T-cell (primary cell): ENCODE data around the gene EXOC4. TPM values are rescaled to one million over a fixed set of nuclear protein-coding genes. Genes with fewer than 3 reads are reported as not detected.

Experiments used
- ATAC-seq, 4 experiments: fragments of 200-7000 bp in 3 of 4; fragments of 150-1000 bp in 1 of 4; cut with Tn5 transposase; replicated peaks in 1 of 4; 1 replicate in 3 of 4; 2 replicates in 1 of 4; pipeline ENCODE4 v1.10.0; 2021; ENCODE audit warnings: moderate library complexity in 3 of 4, mild to moderate bottlenecking in 2 of 4, moderate number of reproducible peaks in 1 of 4
- CTCF ChIA-PET, 2 donors: fragments of 300-600 bp; sonication (Branson Sonifier 250); formaldehyde crosslinking; loops; one replicate each; lab custom pipeline; 2022; ENCODE audit warnings: antibody characterized with exemption in 2 of 2; lab: Charles Lee
- POLR2A ChIA-PET, 2 donors: fragments of 300-600 bp; sonication (Branson Sonifier 250); formaldehyde crosslinking; loops; one replicate each; lab custom pipeline; 2022; ENCODE audit warnings: antibody characterized with exemption in 2 of 2; lab: Charles Lee
- DNase-seq, 35 experiments: peaks; one replicate each; pipeline versions ENCODE4 v3.0.0 to v3.0.0-alpha.2; 2013 to 2023
- H3K27ac ChIP-seq: one replicate; pipeline ENCODE4 v1.5.1; 2013; ENCODE audit warnings: low read length
- H3K27me3 ChIP-seq, 2 experiments: replicated peaks in 1 of 2; 1 replicate in 1 of 2; 2 replicates in 1 of 2; pipeline versions ENCODE4 v1.6.1 to v1.7.0; 2013; ENCODE audit warnings: low read length in 1 of 2, mixed read lengths in 1 of 2; ENCODE audit not compliant: control insufficient read depth in 2 of 2, insufficient read depth in 2 of 2; ENCODE audit errors: extremely low read depth in 1 of 2
- H3K36me3 ChIP-seq, 2 donors: 1 replicate in 1 of 2; 2 replicates in 1 of 2; pipeline versions ENCODE4 v1.6.1 to v1.7.0; 2013; ENCODE audit warnings: low read length in 1 of 2; ENCODE audit not compliant: control insufficient read depth in 2 of 2, insufficient read depth in 1 of 2; ENCODE audit errors: extremely low read depth in 1 of 2
- H3K4me1 ChIP-seq, 2 experiments: 1 replicate in 1 of 2; 2 replicates in 1 of 2; pipeline versions ENCODE4 v1.6.1 to v1.7.0; 2013; ENCODE audit warnings: low read length in 2 of 2, mixed read lengths in 1 of 2; ENCODE audit not compliant: insufficient read depth in 2 of 2, control insufficient read depth in 1 of 2; ENCODE audit errors: extremely low read depth in 1 of 2
- H3K4me3 ChIP-seq, 2 donors: 1 replicate in 1 of 2; 2 replicates in 1 of 2; pipeline versions ENCODE4 v1.5.1 to v1.7.0; 2013; ENCODE audit warnings: mild to moderate bottlenecking in 2 of 2, low read length in 1 of 2, moderate library complexity in 1 of 2; ENCODE audit not compliant: control insufficient read depth in 1 of 2; ENCODE audit errors: extremely low read depth in 1 of 2
- H3K9me3 ChIP-seq: 2 replicates; pipeline ENCODE4 v1.7.0; 2013
- H3K27ac Mint-ChIP-seq, 2 donors: one replicate each; pipeline ENCODE4 v1.8.0; 2020 to 2021; ENCODE audit warnings: mild to moderate bottlenecking in 2 of 2, mixed read lengths in 2 of 2
- H3K27me3 Mint-ChIP-seq, 2 donors: one replicate each; pipeline ENCODE4 v1.8.0; 2021 to 2022; ENCODE audit warnings: mixed read lengths in 2 of 2
- H3K36me3 Mint-ChIP-seq: one replicate; pipeline ENCODE4 v1.8.0; 2021; ENCODE audit warnings: mixed read lengths
- H3K4me1 Mint-ChIP-seq, 3 donors: one replicate each; pipeline ENCODE4 v1.8.0; 2020 to 2022; ENCODE audit warnings: mixed read lengths in 3 of 3, mild to moderate bottlenecking in 1 of 3
- H3K4me3 Mint-ChIP-seq, 3 donors: one replicate each; pipeline ENCODE4 v1.8.0; 2020 to 2022; ENCODE audit warnings: mild to moderate bottlenecking in 3 of 3, mixed read lengths in 3 of 3, moderate library complexity in 3 of 3
- H3K9me3 Mint-ChIP-seq, 3 donors: one replicate each; pipeline ENCODE4 v1.8.0; 2020 to 2022; ENCODE audit warnings: mixed read lengths in 3 of 3
- WGBS: methylation state at CpG from one replicate; pipeline ENCODE4 v1.1.5; 2013; ENCODE audit warnings: missing lambda C conversion rate; ENCODE audit not compliant: insufficient coverage; 5-methylcytosine and 5-hydroxymethylcytosine counted together
- total RNA-seq, 35 experiments: library from RNA in 6 of 35; stranded (reverse) in 6 of 35; fragments of 120-200 nt in 1 of 35; gene quantifications; one replicate each; pipeline versions ENCODE4 v1.2.1 to v1.2.4 and lab custom pipeline; 2013 to 2026

The EXOC4 gene
- total RNA-seq, 5 donors from 2014 or later (not counting 1 experiment from before 2014, with no cell fraction given): 58.2 to 108 (median 64.8) TPM

GRCh38 chr7:133292631-133293030 lies 39.8 kb downstream of the EXOC4 start:
- peaks cover 5 to 11% of the 10 kb centered on the region in 2 donors for H3K36me3 ChIP-seq
- WGBS: no CpG with 5 or more reads among the region's 1 CpG
- H3K9me3 ChIP-seq: no peaks in the 10 kb centered on the region
- peaks cover 11 to 21% (median 17%) of the 10 kb centered on the region in 3 donors for H3K4me1 Mint-ChIP-seq
- H3K27me3 Mint-ChIP-seq: no peaks in the 10 kb centered on the region
- no peaks in the 10 kb centered on the region for H3K27me3 ChIP-seq
- H3K27ac ChIP-seq: no peak overlapping the region
- no peak overlapping the region for H3K4me3 ChIP-seq
- H3K27ac Mint-ChIP-seq: no peak overlapping the region
- no peak overlapping the region for H3K4me3 Mint-ChIP-seq
- POLR2A ChIA-PET: interaction anchor here in 1 of 2 donors (0.6 kb wide), 1 partner anchor 1820 kb away, joined by 12 read pairs; no protein-coding TSS in a partner anchor
- ATAC-seq (no peak), DNase-seq (no peak)
- H3K36me3 Mint-ChIP-seq: peaks cover 64% of the 10 kb centered on the region
- H3K4me1 ChIP-seq: no peaks in the 10 kb centered on the region
- CTCF ChIA-PET: interaction anchor here in 1 of 2 donors (1.5 kb wide), 1 partner anchor 9 kb away, joined by 3 read pairs; no protein-coding TSS in a partner anchor
- H3K9me3 Mint-ChIP-seq: no peaks in the 10 kb centered on the region

GRCh38 chr7:133293384-133294160 lies 40.7 kb downstream of the EXOC4 start:
- 100% methylated on average over 1 of the region's 6 CpGs for WGBS
- POLR2A ChIA-PET: no interaction called here
- peaks cover 11 to 23% (median 23%) of the 10 kb centered on the region in 3 donors for H3K4me1 Mint-ChIP-seq

GRCh38 chr7:133294234-133294633 lies 41.4 kb downstream of the EXOC4 start:
- Mint-ChIP-seq H3K4me1 (peaks cover 14 to 23% (median 23%) of the 10 kb centered on the region in 3 donors), H3K27me3 (no peaks in the 10 kb centered on the region), H3K9me3 (no peaks in the 10 kb centered on the region), H3K27ac (no peak overlapping the region), H3K36me3 (peaks cover 51% of the 10 kb centered on the region), H3K4me3 (no peak overlapping the region)
- no peak overlapping the region for H3K27ac ChIP-seq
- no peaks in the 10 kb centered on the region for H3K4me1 ChIP-seq
- ChIA-PET POLR2A (no interaction called here), CTCF (interaction anchor here in 1 of 2 donors (0.6 kb wide), 1 partner anchor 1985 kb away, joined by 3 read pairs; no protein-coding TSS in a partner anchor)
- peaks cover 4 to 5% of the 10 kb centered on the region in 2 donors for H3K36me3 ChIP-seq
- ATAC-seq: no peak
- no peaks in the 10 kb centered on the region for H3K9me3 ChIP-seq
- H3K27me3 ChIP-seq: no peaks in the 10 kb centered on the region
- no peak overlapping the region for H3K4me3 ChIP-seq
- no peak for DNase-seq

More at GRCh38 chr7:133293384-133294160, 40.7 kb downstream of the EXOC4 start:
- Histone ChIP-seq H3K4me1 (no peaks in the 10 kb centered on the region), H3K4me3 (no peak overlapping the region), H3K27me3 (no peaks in the 10 kb centered on the region), H3K27ac (no peak overlapping the region), H3K9me3 (no peaks in the 10 kb centered on the region), H3K36me3 (peaks cover 5 to 8% of the 10 kb centered on the region in 2 donors)
- ATAC-seq: no peak
- Mint-ChIP-seq H3K4me3 (no peak overlapping the region), H3K9me3 (no peaks in the 10 kb centered on the region), H3K36me3 (peaks cover 58% of the 10 kb centered on the region), H3K27me3 (no peaks in the 10 kb centered on the region), H3K27ac (no peak overlapping the region)
- CTCF ChIA-PET: interaction anchor here in 1 of 2 donors (0.6 to 1.5 kb wide), 2 partner anchors 10 to 1986 kb away, joined by 3 read pairs; no protein-coding TSS in a partner anchor
- DNase-seq: no peak

- peaks cover 18 to 25% (median 19%) of the 10 kb centered on the region in 3 donors for H3K4me1 Mint-ChIP-seq
- H3K4me3 Mint-ChIP-seq: no peak overlapping the region
- no peak overlapping the region for H3K27ac Mint-ChIP-seq
- H3K27me3 ChIP-seq: no peaks in the 10 kb centered on the region
- no peak overlapping the region for H3K4me3 ChIP-seq
- peaks cover 0 to 5% of the 10 kb centered on the region in 2 donors for H3K36me3 ChIP-seq
- no peak overlapping the region for H3K27ac ChIP-seq
- no peaks in the 10 kb centered on the region for H3K4me1 ChIP-seq
- CTCF ChIA-PET: interaction anchor here in 1 of 2 donors (0.6 kb wide), 1 partner anchor 1774 kb away, joined by 3 read pairs; no protein-coding TSS in a partner anchor
- 100% methylated on average over 1 of the region's 3 CpGs for whole genome bisulfite sequencing
- no peaks in the 10 kb centered on the region for H3K9me3 Mint-ChIP-seq
- POLR2A ChIA-PET: interaction anchor here in 1 of 2 donors (0.6 kb wide), 1 partner anchor 22 kb away, joined by 3 read pairs; no protein-coding TSS in a partner anchor
- DNase-seq (no peak), ATAC-seq (no peak)
- peaks cover 42% of the 10 kb centered on the region for H3K36me3 Mint-ChIP-seq
- no peaks in the 10 kb centered on the region for H3K27me3 Mint-ChIP-seq
- H3K9me3 ChIP-seq: no peaks in the 10 kb centered on the region
Measured at GRCh38 chr7:133295484-133295883, 42.6 kb downstream of the EXOC4 start.

- Histone ChIP-seq H3K4me1 (no peaks in the 10 kb centered on the region), H3K27ac (no peak overlapping the region), H3K4me3 (no peak overlapping the region), H3K9me3 (no peaks in the 10 kb centered on the region), H3K27me3 (no peaks in the 10 kb centered on the region), H3K36me3 (peaks cover 0 to 5% of the 10 kb centered on the region in 2 donors)
- Mint-ChIP-seq H3K27me3 (no peaks in the 10 kb centered on the region), H3K27ac (no peak overlapping the region), H3K9me3 (no peaks in the 10 kb centered on the region), H3K36me3 (peaks cover 36% of the 10 kb centered on the region), H3K4me3 (no peak overlapping the region), H3K4me1 (peaks cover 13 to 24% (median 19%) of the 10 kb centered on the region in 3 donors)
- ChIA-PET CTCF (no interaction called here), POLR2A (no interaction called here)
- ATAC-seq: no peak
- WGBS: 100% methylated on average over 1 of the region's 1 CpG
- DNase-seq: no peak
Measured at GRCh38 chr7:133297093-133297492, 44.2 kb downstream of the EXOC4 start.

GRCh38 chr7:133298080-133298479 lies 45.2 kb downstream of the EXOC4 start:
- no peak for ATAC-seq
- H3K27ac Mint-ChIP-seq: no peak overlapping the region
- H3K9me3 Mint-ChIP-seq: no peaks in the 10 kb centered on the region
- H3K9me3 ChIP-seq: no peaks in the 10 kb centered on the region
- no peaks in the 10 kb centered on the region for H3K27me3 Mint-ChIP-seq
- no peaks in the 10 kb centered on the region for H3K4me1 ChIP-seq
- H3K36me3 Mint-ChIP-seq: peaks cover 28% of the 10 kb centered on the region
- H3K4me3 ChIP-seq: no peak overlapping the region
- ChIA-PET CTCF (interaction anchor here in 1 of 2 donors (1.1 kb wide), 1 partner anchor 12 kb away, joined by 3 read pairs; no protein-coding TSS in a partner anchor), POLR2A (no interaction called here)
- no CpG with 5 or more reads among the region's 5 CpGs for WGBS
- no peak overlapping the region for H3K4me3 Mint-ChIP-seq
- H3K4me1 Mint-ChIP-seq: peaks cover 9 to 30% (median 16%) of the 10 kb centered on the region in 3 donors
- no peaks in the 10 kb centered on the region for H3K27me3 ChIP-seq
- H3K36me3 ChIP-seq: peaks cover 0 to 5% of the 10 kb centered on the region in 2 donors
- H3K27ac ChIP-seq: no peak overlapping the region
- no peak for DNase-seq
